GM13976 (cell line): Measurements from ENCODE around the gene EMP1.

Experiments used
- DNase-seq: peaks from one replicate; pipeline ENCODE4 v3.0.0; 2012; ENCODE audit warnings: low spot score
- in situ Hi-C: fragments of 300-500 bp; cut with MboI; formaldehyde crosslinking; loops from one replicate; pipeline ENCODE4 v1.12.0; 2022; ENCODE audit warnings: low sequenced_read_pairs, mixed read lengths, inconsistent platforms; ENCODE audit not compliant: unreplicated experiment
- TF ChIP-seq, protein P1 (sequence below): IDR thresholded peaks from 2 replicates; pipeline ENCODE4 v1.5.1; 2012; ENCODE audit warnings: borderline replicate concordance, mild to moderate bottlenecking; ENCODE audit not compliant: insufficient read depth; ENCODE audit errors: extremely low read depth, missing control alignments, control extremely low read depth

The EMP1 gene

DNA sequence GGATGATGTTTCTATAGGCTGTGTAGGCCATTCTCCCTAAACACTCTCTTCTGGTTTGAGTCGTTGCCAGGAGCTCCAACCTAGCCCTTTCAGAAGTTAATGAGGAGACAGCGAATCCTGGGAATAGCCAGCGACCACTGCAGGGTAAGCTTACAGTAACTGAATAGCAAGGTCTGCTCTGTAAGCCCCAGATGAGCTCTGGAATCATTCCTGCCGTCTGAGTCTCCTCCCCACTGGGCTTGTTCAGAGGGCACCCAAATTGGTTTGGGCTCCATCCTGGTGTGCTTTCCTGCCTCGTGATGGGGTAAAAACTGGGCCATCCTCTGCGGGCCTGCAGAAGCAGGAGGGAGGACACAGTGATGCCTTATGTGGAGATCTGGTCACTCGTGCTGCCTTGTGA lies 43.3 kb upstream of the EMP1 start:
- no peak for DNase-seq
- in situ Hi-C loops: no loop called here
- TF ChIP-seq, protein P1, sequence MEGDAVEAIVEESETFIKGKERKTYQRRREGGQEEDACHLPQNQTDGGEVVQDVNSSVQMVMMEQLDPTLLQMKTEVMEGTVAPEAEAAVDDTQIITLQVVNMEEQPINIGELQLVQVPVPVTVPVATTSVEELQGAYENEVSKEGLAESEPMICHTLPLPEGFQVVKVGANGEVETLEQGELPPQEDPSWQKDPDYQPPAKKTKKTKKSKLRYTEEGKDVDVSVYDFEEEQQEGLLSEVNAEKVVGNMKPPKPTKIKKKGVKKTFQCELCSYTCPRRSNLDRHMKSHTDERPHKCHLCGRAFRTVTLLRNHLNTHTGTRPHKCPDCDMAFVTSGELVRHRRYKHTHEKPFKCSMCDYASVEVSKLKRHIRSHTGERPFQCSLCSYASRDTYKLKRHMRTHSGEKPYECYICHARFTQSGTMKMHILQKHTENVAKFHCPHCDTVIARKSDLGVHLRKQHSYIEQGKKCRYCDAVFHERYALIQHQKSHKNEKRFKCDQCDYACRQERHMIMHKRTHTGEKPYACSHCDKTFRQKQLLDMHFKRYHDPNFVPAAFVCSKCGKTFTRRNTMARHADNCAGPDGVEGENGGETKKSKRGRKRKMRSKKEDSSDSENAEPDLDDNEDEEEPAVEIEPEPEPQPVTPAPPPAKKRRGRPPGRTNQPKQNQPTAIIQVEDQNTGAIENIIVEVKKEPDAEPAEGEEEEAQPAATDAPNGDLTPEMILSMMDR: no peak

DNA sequence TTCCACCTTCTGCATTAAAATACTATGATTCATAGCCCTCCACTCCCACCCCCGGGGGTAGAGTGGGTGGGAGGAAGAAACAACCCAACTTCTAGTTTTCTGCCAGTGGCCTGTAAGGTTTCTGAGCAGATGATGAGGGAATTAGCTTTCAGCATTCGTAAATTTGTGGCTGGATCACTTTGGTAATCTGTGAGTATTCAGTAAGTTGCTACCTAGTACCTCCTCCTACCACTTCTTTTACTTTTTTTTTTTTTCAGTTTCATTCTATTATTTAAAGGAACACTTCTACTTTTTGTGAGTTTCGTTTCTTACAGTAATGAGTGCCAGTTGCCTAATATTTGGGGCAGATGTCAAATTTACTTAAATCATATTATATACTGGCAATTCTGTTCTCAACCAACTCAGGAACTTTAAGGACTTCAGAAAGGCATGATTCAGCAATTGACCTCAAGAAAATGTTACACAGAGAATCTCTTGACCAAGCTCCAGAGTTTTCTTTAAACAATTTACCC lies 42.4 kb upstream of the EMP1 start:
- no peak for DNase-seq
- in situ Hi-C loops: no loop called here
- TF ChIP-seq, protein P1: no peak

DNA sequence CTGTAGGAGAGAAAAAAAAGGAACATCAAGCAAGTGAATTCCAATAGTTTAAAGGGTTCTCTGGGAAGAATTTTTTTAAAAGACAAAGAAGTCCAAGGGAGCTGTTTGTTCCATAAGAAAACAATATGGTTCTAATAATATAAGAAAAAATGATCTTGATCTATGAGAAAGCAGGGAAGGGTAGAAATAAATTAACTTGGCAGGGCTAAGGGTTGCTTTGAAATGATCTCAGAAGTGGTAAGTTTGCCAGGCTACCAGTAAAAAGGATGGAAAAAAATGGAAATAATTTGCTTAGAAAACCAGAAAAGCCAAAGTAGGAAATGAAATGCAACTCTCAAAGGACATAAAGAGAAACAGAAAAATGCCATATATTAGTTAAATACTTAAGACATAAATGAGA lies 41.7 kb upstream of the EMP1 start:
- in situ Hi-C loops: no loop called here
- TF ChIP-seq, protein P1: no peak
- DNase-seq: no peak

DNA sequence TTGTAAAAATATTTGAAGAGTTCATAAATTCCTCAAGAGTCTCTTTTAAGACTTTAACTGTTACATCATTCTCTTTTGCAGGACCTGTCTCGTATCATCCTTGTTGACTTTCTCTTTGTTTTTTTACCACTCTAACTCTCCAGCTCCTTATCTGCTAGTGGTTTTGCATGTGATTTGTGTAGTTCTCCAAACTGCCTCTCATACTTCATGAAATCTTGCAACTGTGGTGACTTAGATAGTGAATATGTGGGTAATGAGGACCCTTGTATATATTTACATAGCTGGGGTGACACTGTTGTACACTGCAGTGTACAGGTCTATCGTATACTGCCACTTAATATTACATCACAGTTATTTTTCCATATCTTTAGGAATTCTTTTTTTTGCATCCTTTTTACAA lies 40.2 kb upstream of the EMP1 start:
- no peak for DNase-seq
- TF ChIP-seq, protein P1: no peak
- in situ Hi-C loops: no loop called here

DNA sequence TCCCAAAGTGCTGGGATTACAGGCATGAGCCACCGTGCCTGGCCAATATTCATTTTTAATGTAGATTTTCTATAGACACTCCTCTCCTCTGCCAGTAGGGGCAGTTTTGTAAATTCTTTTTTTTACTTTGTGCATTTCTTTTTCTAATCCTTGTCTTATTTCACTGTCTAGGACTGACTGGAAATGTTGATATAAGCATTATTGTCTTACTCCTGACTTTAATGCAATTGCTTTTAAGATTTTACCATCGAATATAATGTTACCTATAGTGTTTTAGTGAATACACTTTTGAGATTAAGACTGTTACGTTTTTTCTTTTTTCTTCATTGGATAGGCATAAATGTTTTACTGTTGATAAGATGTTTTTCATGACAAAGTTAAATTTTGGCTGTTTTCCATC lies 35.4 kb upstream of the EMP1 start:
- in situ Hi-C loops: no loop called here
- TF ChIP-seq, protein P1: no peak
- no peak for DNase-seq

DNA sequence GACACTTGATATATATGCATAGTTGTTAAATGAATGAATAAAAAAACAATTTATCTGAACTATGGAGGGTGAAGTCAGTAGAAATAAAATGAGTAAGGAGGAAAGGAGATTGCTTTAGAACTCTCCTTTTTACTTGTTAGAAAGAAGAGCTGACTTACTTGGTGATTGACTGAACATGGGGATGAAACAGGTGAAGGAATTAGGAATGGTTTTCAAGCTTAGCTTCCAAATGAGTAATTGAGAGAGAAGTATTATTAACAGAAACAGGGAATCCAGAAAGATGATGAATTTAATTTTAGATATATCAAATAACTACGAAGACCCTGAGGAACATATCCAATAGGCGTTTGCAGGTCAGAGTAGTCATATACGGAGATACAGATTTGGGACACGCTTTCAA lies 33.6 kb upstream of the EMP1 start:
- in situ Hi-C loops: no loop called here
- TF ChIP-seq, protein P1: no peak
- DNase-seq: no peak

DNA sequence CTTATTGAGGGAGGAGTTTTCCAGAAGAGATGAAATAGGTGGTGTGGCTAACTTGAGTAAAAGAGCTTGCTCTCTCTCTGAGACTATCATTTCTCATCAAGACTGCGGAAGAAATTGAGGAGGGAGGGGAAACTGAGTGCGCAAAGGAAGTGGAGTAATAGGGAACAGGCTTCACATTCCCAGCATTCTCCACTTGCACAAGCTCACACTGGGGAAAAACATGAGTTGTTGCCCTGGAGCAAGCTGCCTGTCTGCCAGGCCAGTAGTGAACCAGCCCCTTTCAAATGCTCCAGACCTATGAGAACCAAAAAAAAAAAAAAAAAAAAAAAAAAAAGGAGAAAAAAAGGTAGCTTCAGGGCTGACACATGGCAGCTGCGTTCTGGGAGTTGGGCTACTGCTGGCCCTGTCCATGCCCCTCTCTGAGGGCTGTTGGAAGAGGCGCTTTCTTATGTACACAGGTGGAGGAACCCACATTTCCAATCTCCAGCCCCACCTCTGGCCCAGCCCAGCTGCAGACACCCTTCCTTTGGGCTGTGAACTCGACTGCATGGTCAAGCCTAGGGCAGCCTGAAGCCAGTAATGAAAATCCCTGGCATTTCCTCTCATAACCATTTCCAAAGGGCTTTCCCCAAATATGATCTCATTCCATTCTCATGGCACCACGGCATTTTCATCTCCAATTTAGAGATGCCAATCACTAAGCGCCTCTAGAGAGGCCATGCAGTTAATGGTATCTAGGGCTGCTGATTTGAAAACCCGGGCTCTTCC lies 32.5 kb upstream of the EMP1 start:
- TF ChIP-seq, protein P1: no peak
- in situ Hi-C loops: no loop called here
- DNase-seq: no peak
